Pulmonary artery endothelial cell (primary cell): ENCODE measurements around the gene TBXAS1. TPM values are rescaled to one million over a fixed set of nuclear protein-coding genes. Genes with fewer than 3 reads are reported as not detected.

Source experiments
- DNase-seq: peaks from one replicate; pipeline ENCODE4 v3.0.0-alpha.2; 2011; ENCODE audit warnings: low read depth, low spot score
- total RNA-seq: library from RNA; depleted of rRNA; stranded (reverse); fragments of >200 nt; gene quantifications from 2 replicates; pipeline ENCODE4 v1.2.3, GENCODE V29; 2014

Gene TBXAS1
- total RNA-seq, 1 donor from 2014 or later, result 10.6 TPM

GRCh38 chr7:140068033-140068432 lies 239.0 kb downstream of the TBXAS1 start:
- no peak for DNase-seq

- no peak for DNase-seq
These were observed 240.4 kb downstream of the TBXAS1 start for GRCh38 chr7:140069298-140069949.

Other genes starting within 250 kb of the TBXAS1 start
- gene HIPK2, start 51.3 kb upstream of the TBXAS1 start, total RNA-seq, result 10.6 and 14.3 TPM in 2 replicates
- gene PARP12, start 233.7 kb downstream of the TBXAS1 start, total RNA-seq, result 52.8 and 55.5 TPM in 2 replicates